H1 (cell line): Measurements from ENCODE around the gene PLCB4.

ENCODE experiments used
- CTCF ChIP-seq, 3 experiments: IDR thresholded peaks; 1 replicate in 2 of 3; 2 replicates in 1 of 3; pipeline versions ENCODE4 v1.5.1 to v1.6.1; 2011; ENCODE audit warnings: low read length in 3 of 3, mild to moderate bottlenecking in 3 of 3, inconsistent platforms in 2 of 3, low read depth in 1 of 3, moderate library complexity in 1 of 3; ENCODE audit not compliant: insufficient read depth in 1 of 3; ENCODE audit errors: control extremely low read depth in 1 of 3
- NRF1 ChIP-seq: IDR thresholded peaks from 2 replicates; pipeline ENCODE4 v1.6.1; 2011; ENCODE audit warnings: mild to moderate bottlenecking, low read depth, low read length, improper control_type of control experiment
- POLR2AphosphoS5 ChIP-seq: IDR thresholded peaks from 2 replicates; pipeline ENCODE4 v1.6.1; 2011; ENCODE audit warnings: low read depth, low read length
- SIRT6 ChIP-seq: IDR thresholded peaks from one replicate; pipeline ENCODE4 v1.7.1; 2012; ENCODE audit warnings: low read length, inconsistent platforms
- SP1 ChIP-seq: IDR thresholded peaks from 2 replicates; pipeline ENCODE4 v1.6.1; 2011; ENCODE audit warnings: low read depth, low read length
- ZNF274 ChIP-seq: IDR thresholded peaks from 2 replicates; pipeline ENCODE4 v1.7.0; 2012; ENCODE audit warnings: low read length, borderline replicate concordance; ENCODE audit errors: extremely low read depth

GRCh38 chr20:9294041-9294440 lies 225.2 kb downstream of the PLCB4 start:
- no peak for TF ChIP-seq SIRT6
- TF ChIP-seq CTCF (IDR thresholded peaks at IDR 0.05; ENCODE audit: control extremely low read depth in 1 of 3, insufficient read depth in 1 of 3, low read depth in 1 of 3, low read length in 3 of 3), result no peak
- no peak for TF ChIP-seq POLR2AphosphoS5
- TF ChIP-seq NRF1, result no peak
- no peak for TF ChIP-seq ZNF274
- TF ChIP-seq SP1, result no peak
